HEK293 (cell line): ENCODE data around the gene SETD9.

Source experiments
- CTCF ChIA-PET: fragments of 350-600 bp; formaldehyde crosslinking; extraction: SDS; loops from one replicate; lab custom pipeline; 2021; ENCODE audit warnings: antibody characterized with exemption; lab: Yijun Ruan, JAX
- POLR2A ChIA-PET: fragments of 300-600 bp; formaldehyde crosslinking; extraction: SDS; loops from one replicate; lab custom pipeline; 2020; ENCODE audit warnings: antibody characterized with exemption, inconsistent platforms; lab: Yijun Ruan, JAX
- H3K27ac ChIP-seq: fragments of 200-500 bp; sonication (Bioruptor generic); 2 replicates; pipeline ENCODE4 v1.5.1; 2014; ENCODE audit warnings: low read depth, low read length, control low read depth, inconsistent platforms; ENCODE audit errors: extremely low read depth
- H3K36me3 ChIP-seq, 2 experiments: fragments of 200-500 bp in 1 of 2; sonication (Bioruptor generic) in 1 of 2; 1 replicate in 1 of 2; 2 replicates in 1 of 2; pipeline ENCODE4 v1.5.1; 2014 to 2017; ENCODE audit warnings: inconsistent platforms in 2 of 2, low read length in 2 of 2; ENCODE audit not compliant: control insufficient read depth in 2 of 2, insufficient read depth in 1 of 2
- H3K4me1 ChIP-seq: fragments of 200-500 bp; sonication (Bioruptor generic); 2 replicates; pipeline ENCODE4 v1.5.1; 2014; ENCODE audit warnings: mild to moderate bottlenecking, low read length, inconsistent platforms; ENCODE audit not compliant: control insufficient read depth, insufficient read depth
- H3K4me3 ChIP-seq: 2 replicates; pipeline ENCODE4 v1.5.1; 2011; ENCODE audit warnings: low read depth, mild to moderate bottlenecking, control low read depth, low read length, moderate library complexity
- H3K9me3 ChIP-seq: fragments of 200-500 bp; sonication (Bioruptor generic); 2 replicates; pipeline ENCODE4 v1.5.1; 2014; ENCODE audit warnings: low read depth, low read length, inconsistent platforms; ENCODE audit not compliant: control insufficient read depth, insufficient read depth
- GFI1B ChIP-seq: fragments of 450-650 bp; formaldehyde crosslinking; IDR thresholded peaks from 2 replicates; pipeline ENCODE4 v1.5.1; 2016; ENCODE audit warnings: missing biosample characterization, missing genetic modification characterization
- GLIS1 ChIP-seq: fragments of 450-650 bp; formaldehyde crosslinking; IDR thresholded peaks from 2 replicates; pipeline ENCODE4 v1.5.1; 2016; ENCODE audit warnings: missing biosample characterization, missing genetic modification characterization
- GLIS2 ChIP-seq: fragments of 450-650 bp; formaldehyde crosslinking; IDR thresholded peaks from 2 replicates; pipeline ENCODE4 v1.5.1; 2016; ENCODE audit warnings: missing biosample characterization, missing genetic modification characterization
- HOXD13 ChIP-seq: sonication (generic); formaldehyde crosslinking; IDR thresholded peaks from 2 replicates; pipeline ENCODE4 v1.8.0; 2022; ENCODE audit warnings: missing genetic modification reagents, borderline replicate concordance
- OSR2 ChIP-seq: fragments of 450-650 bp; formaldehyde crosslinking; IDR thresholded peaks from 2 replicates; pipeline ENCODE4 v1.5.1; 2016; ENCODE audit warnings: missing biosample characterization, missing genetic modification characterization
- SALL2 ChIP-seq: fragments of 450-650 bp; formaldehyde crosslinking; IDR thresholded peaks from 2 replicates; pipeline ENCODE4 v1.5.0; 2017; ENCODE audit warnings: missing biosample characterization, mild to moderate bottlenecking, missing genetic modification characterization, borderline replicate concordance
- ZBTB20 ChIP-seq: fragments of 450-650 bp; formaldehyde crosslinking; IDR thresholded peaks from 2 replicates; pipeline ENCODE4 v1.5.1; 2016; ENCODE audit warnings: missing biosample characterization, missing genetic modification characterization
- ZBTB8A ChIP-seq: fragments of 450-650 bp; formaldehyde crosslinking; IDR thresholded peaks from 2 replicates; pipeline ENCODE4 v1.5.1; 2016; ENCODE audit warnings: missing biosample characterization, missing genetic modification characterization
- ZEB2 ChIP-seq: fragments of 450-650 bp; formaldehyde crosslinking; IDR thresholded peaks from 2 replicates; pipeline ENCODE4 v1.5.1; 2016; ENCODE audit warnings: missing biosample characterization, missing genetic modification characterization
- ZFHX2 ChIP-seq: fragments of 450-650 bp; formaldehyde crosslinking; conservative IDR thresholded peaks from 2 replicates; pipeline ENCODE4 v1.5.1; 2016; ENCODE audit warnings: missing biosample characterization, missing genetic modification characterization
- ZNF341 ChIP-seq: fragments of 450-650 bp; formaldehyde crosslinking; IDR thresholded peaks from 2 replicates; pipeline ENCODE4; 2016; ENCODE audit warnings: low read depth, missing biosample characterization, missing genetic modification characterization
- ZNF416 ChIP-seq: fragments of 450-650 bp; formaldehyde crosslinking; IDR thresholded peaks from 2 replicates; pipeline ENCODE4 v1.5.1; 2016; ENCODE audit warnings: missing biosample characterization, missing genetic modification characterization
- ZNF423 ChIP-seq: fragments of 450-650 bp; formaldehyde crosslinking; IDR thresholded peaks from 2 replicates; pipeline ENCODE4 v1.5.1; 2016; ENCODE audit warnings: missing biosample characterization, missing genetic modification characterization
- ZNF548 ChIP-seq: fragments of 450-650 bp; formaldehyde crosslinking; IDR thresholded peaks from 2 replicates; pipeline ENCODE4 v1.5.1; 2016; ENCODE audit warnings: missing biosample characterization, missing genetic modification characterization
- ZNF555 ChIP-seq: fragments of 450-650 bp; formaldehyde crosslinking; conservative IDR thresholded peaks from 2 replicates; pipeline ENCODE4 v1.5.1; 2017; ENCODE audit warnings: missing biosample characterization, mild to moderate bottlenecking, missing genetic modification characterization, inconsistent platforms
- ZNF571 ChIP-seq: fragments of 450-650 bp; formaldehyde crosslinking; IDR thresholded peaks from 2 replicates; pipeline ENCODE4 v1.5.0; 2017; ENCODE audit warnings: missing biosample characterization, missing genetic modification characterization
- ZNF654 ChIP-seq: fragments of 450-650 bp; formaldehyde crosslinking; IDR thresholded peaks from 2 replicates; pipeline ENCODE4 v1.5.1; 2016; ENCODE audit warnings: low read depth, missing biosample characterization, missing genetic modification characterization
- ZNF768 ChIP-seq: fragments of 450-650 bp; formaldehyde crosslinking; IDR thresholded peaks from 2 replicates; pipeline ENCODE4 v1.5.1; 2018; ENCODE audit warnings: missing biosample characterization, mild to moderate bottlenecking, missing genetic modification characterization
- TF ChIP-seq, protein P1 (sequence below): fragments of 450-650 bp; formaldehyde crosslinking; IDR thresholded peaks from 2 replicates; pipeline ENCODE4 v1.5.1; 2016; ENCODE audit warnings: missing biosample characterization, missing genetic modification characterization
- TF ChIP-seq, protein P2 (sequence below): fragments of 450-650 bp; formaldehyde crosslinking; optimal IDR thresholded peaks from 2 replicates; pipeline ENCODE3; 2016; ENCODE audit warnings: missing biosample characterization, mild to moderate bottlenecking, missing genetic modification characterization
- TF ChIP-seq, protein P3 (sequence below): fragments of 450-650 bp; IDR thresholded peaks from 2 replicates; pipeline ENCODE4 v1.5.1; 2018; ENCODE audit warnings: missing biosample characterization, missing genetic modification characterization
- TF ChIP-seq, protein P4 (sequence below): fragments of 450-650 bp; formaldehyde crosslinking; IDR thresholded peaks from 2 replicates; pipeline ENCODE4 v1.5.1; 2016; ENCODE audit warnings: missing biosample characterization, missing genetic modification characterization
- TF ChIP-seq, protein P5 (sequence below): fragments of 450-650 bp; formaldehyde crosslinking; IDR thresholded peaks from 2 replicates; pipeline ENCODE4 v1.5.1; 2016; ENCODE audit warnings: missing biosample characterization, missing genetic modification characterization

SETD9 gene

DNA sequence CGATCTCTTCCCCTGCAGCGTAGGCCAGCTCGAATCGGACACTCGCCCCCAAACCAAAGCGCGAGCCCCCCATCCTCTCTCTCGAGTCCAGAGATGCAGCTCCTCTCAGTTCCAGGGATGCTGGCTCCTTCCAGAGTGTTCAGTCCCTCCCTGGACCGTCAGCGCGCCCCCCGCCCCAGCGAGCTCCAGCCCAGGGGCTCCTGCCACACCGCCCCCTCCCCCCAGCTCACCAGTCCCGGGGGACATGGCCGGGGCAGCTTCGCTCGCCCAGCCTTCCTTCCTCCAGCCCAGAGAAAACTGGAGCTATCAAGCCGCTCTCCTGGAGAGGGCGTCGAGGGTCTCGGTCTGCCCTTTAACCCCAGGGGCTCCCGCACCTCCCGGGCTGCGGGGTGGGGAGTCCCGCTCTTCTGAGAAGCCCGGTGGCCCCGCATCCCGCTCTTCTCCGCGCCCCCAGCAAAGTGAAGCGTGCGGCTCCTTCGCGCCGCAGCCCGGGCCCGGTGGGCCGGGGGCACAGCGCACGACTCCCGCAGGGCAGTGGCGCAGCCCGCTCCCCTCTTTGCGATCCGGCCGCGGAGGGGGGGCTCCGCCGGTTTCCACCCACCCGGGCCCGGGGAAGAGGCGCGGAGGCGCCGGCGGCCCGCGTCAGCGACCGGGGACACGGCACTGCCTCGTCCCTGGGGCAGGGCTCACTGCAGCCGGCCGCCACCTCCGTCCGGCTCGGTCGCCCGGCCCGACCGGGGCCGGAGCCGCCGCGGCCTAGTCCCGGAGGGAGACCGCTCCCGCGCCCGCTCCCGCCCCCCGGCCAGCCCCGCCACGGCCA, 41.9 kb downstream of the SETD9 start:
- H3K36me3 ChIP-seq, result peaks cover 9 to 27% of the 10 kb centered on the region in 2 experiments
- peak overlapping the region; percentile 89 for H3K27ac ChIP-seq
- H3K9me3 ChIP-seq, result no peaks in the 10 kb centered on the region
- H3K4me3 ChIP-seq, result peak overlapping the region; percentile 69
- ChIA-PET CTCF (interaction anchor here (0.5 to 0.8 kb wide), 2 partner anchors 187 to 1507 kb away, joined by 3 to 4 read pairs; no protein-coding TSS in a partner anchor), POLR2A (interaction anchor here (1.0 to 1.7 kb wide), 10 partner anchors 13 to 222 kb away, joined by 3 to 18 read pairs (median 5); partner anchors contain the start of gene GPBP1)
- 0 out of 2 replicates have a peak, but pooled peaks cover 5% of the 10 kb centered on the region for H3K4me1 ChIP-seq
- TF ChIP-seq ZNF548, result no peak
- TF ChIP-seq ZNF571 (tag by site-specific recombination), result no peak
- TF ChIP-seq SALL2 (tag by site-specific recombination), result no peak
- no peak for TF ChIP-seq ZNF416 (tag by site-specific recombination)
- peak; percentile 45; the same call in 1 of the 2 replicates for TF ChIP-seq ZEB2 (tag by site-specific recombination)
- TF ChIP-seq, protein P1, sequence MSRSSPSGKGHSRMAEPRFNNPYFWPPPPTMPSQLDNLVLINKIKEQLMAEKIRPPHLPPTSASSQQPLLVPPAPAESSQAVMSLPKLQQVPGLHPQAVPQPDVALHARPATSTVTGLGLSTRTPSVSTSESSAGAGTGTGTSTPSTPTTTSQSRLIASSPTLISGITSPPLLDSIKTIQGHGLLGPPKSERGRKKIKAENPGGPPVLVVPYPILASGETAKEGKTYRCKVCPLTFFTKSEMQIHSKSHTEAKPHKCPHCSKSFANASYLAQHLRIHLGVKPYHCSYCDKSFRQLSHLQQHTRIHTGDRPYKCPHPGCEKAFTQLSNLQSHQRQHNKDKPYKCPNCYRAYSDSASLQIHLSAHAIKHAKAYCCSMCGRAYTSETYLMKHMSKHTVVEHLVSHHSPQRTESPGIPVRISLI (tag by site-specific recombination), result no peak
- 0 out of 2 replicates have a peak, but pooled peaks have one; percentile 14 for TF ChIP-seq ZNF423 (tag by site-specific recombination)
- TF ChIP-seq, protein P2, sequence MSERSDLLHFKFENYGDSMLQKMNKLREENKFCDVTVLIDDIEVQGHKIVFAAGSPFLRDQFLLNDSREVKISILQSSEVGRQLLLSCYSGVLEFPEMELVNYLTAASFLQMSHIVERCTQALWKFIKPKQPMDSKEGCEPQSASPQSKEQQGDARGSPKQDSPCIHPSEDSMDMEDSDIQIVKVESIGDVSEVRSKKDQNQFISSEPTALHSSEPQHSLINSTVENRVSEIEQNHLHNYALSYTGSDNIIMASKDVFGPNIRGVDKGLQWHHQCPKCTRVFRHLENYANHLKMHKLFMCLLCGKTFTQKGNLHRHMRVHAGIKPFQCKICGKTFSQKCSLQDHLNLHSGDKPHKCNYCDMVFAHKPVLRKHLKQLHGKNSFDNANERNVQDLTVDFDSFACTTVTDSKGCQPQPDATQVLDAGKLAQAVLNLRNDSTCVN (tag by site-specific recombination), result peak; percentile 58
- no peak for TF ChIP-seq ZNF654 (tag by site-specific recombination)
- 0 out of 2 replicates have a peak, but pooled peaks have one; percentile 13 for TF ChIP-seq ZBTB20
- TF ChIP-seq, protein P3, sequence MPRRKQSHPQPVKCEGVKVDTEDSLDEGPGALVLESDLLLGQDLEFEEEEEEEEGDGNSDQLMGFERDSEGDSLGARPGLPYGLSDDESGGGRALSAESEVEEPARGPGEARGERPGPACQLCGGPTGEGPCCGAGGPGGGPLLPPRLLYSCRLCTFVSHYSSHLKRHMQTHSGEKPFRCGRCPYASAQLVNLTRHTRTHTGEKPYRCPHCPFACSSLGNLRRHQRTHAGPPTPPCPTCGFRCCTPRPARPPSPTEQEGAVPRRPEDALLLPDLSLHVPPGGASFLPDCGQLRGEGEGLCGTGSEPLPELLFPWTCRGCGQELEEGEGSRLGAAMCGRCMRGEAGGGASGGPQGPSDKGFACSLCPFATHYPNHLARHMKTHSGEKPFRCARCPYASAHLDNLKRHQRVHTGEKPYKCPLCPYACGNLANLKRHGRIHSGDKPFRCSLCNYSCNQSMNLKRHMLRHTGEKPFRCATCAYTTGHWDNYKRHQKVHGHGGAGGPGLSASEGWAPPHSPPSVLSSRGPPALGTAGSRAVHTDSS (tag by site-specific recombination), result no peak
- TF ChIP-seq ZNF341 (tag by site-specific recombination), result peak; percentile 91
- TF ChIP-seq ZBTB8A, result no peak; the same call in none of the 2 replicates
- TF ChIP-seq GFI1B (tag by site-specific recombination), result no peak
- TF ChIP-seq ZNF555, result no peak
- TF ChIP-seq OSR2 (tag by site-specific recombination), result no peak
- TF ChIP-seq HOXD13, result no peak
- TF ChIP-seq GLIS1 (tag by site-specific recombination), result peak; percentile 31; the same call in 1 of the 2 replicates
- 0 out of 2 replicates have a peak, but pooled peaks have one; percentile 7 for TF ChIP-seq ZFHX2 (tag by site-specific recombination)
- peak; percentile 81 for TF ChIP-seq GLIS2 (tag by site-specific recombination)
- TF ChIP-seq, protein P4, sequence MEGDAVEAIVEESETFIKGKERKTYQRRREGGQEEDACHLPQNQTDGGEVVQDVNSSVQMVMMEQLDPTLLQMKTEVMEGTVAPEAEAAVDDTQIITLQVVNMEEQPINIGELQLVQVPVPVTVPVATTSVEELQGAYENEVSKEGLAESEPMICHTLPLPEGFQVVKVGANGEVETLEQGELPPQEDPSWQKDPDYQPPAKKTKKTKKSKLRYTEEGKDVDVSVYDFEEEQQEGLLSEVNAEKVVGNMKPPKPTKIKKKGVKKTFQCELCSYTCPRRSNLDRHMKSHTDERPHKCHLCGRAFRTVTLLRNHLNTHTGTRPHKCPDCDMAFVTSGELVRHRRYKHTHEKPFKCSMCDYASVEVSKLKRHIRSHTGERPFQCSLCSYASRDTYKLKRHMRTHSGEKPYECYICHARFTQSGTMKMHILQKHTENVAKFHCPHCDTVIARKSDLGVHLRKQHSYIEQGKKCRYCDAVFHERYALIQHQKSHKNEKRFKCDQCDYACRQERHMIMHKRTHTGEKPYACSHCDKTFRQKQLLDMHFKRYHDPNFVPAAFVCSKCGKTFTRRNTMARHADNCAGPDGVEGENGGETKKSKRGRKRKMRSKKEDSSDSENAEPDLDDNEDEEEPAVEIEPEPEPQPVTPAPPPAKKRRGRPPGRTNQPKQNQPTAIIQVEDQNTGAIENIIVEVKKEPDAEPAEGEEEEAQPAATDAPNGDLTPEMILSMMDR (tag by site-specific recombination), result peak; percentile 60; the same call in 1 of the 2 replicates
- no peak for TF ChIP-seq ZNF768 (tag by site-specific recombination)
- TF ChIP-seq, protein P5, sequence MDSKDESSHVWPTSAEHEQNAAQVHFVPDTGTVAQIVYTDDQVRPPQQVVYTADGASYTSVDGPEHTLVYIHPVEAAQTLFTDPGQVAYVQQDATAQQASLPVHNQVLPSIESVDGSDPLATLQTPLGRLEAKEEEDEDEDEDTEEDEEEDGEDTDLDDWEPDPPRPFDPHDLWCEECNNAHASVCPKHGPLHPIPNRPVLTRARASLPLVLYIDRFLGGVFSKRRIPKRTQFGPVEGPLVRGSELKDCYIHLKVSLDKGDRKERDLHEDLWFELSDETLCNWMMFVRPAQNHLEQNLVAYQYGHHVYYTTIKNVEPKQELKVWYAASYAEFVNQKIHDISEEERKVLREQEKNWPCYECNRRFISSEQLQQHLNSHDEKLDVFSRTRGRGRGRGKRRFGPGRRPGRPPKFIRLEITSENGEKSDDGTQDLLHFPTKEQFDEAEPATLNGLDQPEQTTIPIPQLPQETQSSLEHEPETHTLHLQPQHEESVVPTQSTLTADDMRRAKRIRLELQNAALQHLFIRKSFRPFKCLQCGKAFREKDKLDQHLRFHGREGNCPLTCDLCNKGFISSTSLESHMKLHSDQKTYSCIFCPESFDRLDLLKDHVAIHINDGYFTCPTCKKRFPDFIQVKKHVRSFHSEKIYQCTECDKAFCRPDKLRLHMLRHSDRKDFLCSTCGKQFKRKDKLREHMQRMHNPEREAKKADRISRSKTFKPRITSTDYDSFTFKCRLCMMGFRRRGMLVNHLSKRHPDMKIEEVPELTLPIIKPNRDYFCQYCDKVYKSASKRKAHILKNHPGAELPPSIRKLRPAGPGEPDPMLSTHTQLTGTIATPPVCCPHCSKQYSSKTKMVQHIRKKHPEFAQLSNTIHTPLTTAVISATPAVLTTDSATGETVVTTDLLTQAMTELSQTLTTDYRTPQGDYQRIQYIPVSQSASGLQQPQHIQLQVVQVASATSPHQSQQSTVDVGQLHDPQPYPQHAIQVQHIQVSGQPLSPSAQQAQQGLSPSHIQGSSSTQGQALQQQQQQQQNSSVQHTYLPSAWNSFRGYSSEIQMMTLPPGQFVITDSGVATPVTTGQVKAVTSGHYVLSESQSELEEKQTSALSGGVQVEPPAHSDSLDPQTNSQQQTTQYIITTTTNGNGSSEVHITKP (tag by site-specific recombination), result no peak
